GM10847 (cell line): ENCODE results near the gene GIN1.

Experiments used
- POLR2A ChIP-seq: IDR thresholded peaks from 2 replicates; pipeline ENCODE4 v1.6.1; 2011; ENCODE audit not compliant: insufficient read length; ENCODE audit errors: extremely low read depth

The GIN1 gene

DNA sequence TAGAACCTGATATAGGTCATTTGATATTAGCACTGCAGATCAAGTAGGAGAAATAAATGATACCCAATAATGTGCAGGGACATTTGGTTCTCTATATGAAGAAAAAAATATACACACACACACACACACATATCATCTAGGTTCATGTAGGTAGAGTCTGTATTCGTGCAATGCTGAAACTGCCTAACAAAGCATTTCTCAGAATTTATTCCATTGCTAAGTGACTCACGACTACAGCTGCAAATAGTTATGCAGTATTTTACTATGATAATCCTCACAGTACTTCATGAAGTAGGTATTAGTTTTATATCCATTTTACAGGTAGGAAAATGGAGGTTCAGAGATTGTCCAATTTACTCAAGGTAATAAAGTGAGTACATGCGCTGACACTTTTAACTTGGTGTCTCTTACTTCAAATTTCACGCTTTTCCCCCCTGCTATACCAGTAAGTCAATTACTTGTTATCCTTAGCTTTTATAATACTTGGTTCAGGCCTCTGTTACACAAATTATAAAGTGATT lies 2.4 kb downstream of the GIN1 start:
- no peak for TF ChIP-seq POLR2A

GRCh38 chr5:103114440-103114839 lies 5.5 kb downstream of the GIN1 start:
- no peak for TF ChIP-seq POLR2A

- no peak for TF ChIP-seq POLR2A
These were observed 7.0 kb downstream of the GIN1 start for GRCh38 chr5:103112910-103113309.

DNA sequence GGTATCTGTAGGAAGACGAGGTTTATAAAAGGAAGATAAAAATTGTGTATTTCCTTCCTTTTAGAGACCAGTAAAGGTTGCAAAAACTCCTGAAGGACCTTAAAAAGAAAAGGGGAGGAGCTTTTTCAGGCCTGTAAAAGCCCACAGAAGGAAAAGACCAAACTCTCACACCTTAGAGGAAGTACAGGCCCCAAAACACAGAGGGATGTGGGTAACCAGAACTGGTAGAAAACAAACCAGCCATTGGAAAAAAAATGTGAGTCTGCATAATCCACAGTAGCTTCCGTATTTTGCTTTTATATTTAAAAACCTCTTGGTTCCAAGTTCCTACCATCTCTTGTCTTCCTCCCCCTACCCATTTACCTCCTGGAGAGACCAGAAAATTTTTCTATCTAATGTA lies 8.5 kb downstream of the GIN1 start:
- no peak for TF ChIP-seq POLR2A

DNA sequence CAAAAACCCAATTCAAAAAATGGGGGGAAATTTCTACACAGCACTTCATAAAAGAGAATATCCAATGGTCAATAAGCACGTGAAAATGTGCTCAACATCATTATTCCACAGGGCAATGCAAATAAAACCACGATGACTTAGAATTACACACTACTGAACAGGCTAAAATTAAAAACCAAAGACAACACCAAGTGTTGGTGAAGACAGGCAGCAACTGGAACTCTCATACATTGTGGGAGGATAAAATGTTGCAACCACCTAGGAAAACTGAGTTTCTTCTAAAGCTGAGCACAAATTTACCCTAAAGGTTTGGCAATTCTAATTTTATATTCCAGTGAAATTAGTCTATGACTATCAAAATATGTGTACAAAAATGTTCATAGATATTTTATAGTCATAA lies 9.5 kb downstream of the GIN1 start:
- no peak for TF ChIP-seq POLR2A

GRCh38 chr5:103109277-103109676 lies 10.7 kb downstream of the GIN1 start:
- TF ChIP-seq POLR2A: no peak

DNA sequence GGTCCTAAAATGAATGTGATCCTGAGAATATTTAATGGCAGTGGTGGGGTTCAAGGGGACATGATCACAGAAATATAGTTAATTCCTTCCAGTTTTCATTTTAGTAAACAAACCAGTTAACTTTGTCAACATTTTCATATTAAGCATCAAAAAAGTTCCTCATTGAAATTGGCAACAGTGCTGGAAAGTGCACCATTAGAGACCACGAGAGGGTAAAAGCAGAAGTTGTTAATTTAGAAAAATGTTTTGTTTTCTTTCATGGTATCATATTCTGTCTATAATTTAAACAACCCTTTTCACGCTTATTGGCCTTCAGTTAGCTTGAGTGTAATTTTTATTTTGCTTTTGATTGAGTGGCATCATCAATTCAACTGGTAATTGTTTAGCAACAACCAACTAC lies 11.9 kb downstream of the GIN1 start:
- no peak for TF ChIP-seq POLR2A

DNA sequence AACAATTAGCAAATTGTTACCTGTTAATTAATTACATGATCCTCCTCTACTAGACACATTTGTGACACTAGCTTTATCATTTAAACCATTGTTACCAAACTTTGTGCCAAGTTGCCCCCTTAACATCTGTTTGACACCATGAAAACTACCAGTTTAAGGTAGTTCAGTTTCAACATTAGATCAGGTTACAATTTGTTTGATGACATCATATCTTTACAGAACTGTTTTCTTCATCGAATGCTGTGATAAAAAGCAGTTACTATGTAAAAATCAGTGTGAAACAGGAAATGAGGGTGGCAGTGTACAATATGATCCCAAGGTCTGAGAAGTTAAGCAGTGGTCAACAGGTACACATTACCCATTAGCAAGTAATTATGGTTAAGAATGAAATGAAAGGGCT lies 17.7 kb downstream of the GIN1 start:
- TF ChIP-seq POLR2A: no peak

DNA sequence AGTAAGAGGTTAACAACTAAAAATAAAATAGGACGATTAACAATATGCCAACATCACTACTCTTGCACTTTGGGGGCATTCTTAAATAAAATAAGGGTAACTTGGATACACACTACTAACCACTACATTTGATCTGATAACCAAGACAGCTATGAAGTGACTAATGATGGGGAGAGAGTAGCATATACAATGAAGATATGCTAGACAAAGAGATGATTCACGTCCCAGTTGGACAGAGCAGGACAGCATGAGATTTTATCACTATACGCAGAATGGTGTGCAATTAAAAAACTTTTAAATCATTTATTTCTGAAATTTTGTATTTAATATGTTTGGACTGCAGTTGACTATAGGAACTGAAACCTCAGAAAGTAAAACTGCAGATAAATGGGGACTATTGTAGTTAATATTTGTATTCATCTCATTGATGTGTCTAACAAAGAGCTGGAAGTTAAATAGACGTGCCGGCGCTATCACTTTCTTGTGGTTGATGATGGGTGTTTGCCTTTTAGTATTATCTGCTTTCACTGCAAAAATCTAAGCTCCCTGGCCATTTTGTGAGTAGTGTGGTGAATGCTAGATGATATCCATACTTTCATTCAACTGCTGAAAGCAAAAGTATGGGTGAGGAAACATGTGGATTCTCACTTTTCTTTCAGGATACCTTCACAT lies 18.7 kb downstream of the GIN1 start:
- no peak for TF ChIP-seq POLR2A

- TF ChIP-seq POLR2A: no peak
These were observed 20.9 kb downstream of the GIN1 start for GRCh38 chr5:103098993-103099392.

DNA sequence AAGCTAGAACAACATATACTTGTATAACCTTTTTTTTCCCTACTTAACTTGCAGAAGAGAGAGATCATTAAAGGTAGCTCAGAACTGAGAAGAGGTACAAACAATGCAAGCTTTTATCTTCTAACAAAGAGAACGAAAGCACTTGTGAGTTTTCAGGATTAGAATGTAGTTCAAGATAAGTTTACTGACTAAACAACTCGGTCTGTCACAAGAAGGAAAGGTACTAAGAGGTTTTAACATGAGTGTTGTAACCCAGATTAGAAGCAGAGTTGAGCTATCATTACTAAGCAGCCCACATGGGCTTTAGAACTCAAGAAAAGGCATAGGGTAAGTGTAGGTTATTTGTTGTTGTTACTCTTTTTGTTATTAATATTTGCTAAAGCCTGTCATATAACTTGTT lies 25.2 kb downstream of the GIN1 start:
- TF ChIP-seq POLR2A: no peak

DNA sequence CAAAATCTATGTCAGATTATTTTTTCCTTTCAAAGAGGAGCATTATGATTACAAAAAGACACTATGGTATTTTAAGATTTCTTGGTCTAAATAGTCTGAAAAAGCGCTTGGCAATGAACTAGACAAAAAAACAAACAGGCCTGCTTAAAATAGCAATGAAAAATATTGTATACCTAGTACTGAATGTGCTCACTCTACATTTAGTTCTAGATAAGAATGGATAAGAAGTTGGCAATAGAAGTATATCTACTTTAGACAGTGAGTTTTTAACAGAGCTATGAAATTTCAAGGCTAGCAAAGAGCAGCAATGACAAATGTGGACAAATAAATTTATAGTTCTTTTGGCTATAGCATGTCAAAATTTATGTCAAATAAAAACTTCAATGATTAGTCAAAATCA lies 26.2 kb downstream of the GIN1 start:
- TF ChIP-seq POLR2A: no peak

DNA sequence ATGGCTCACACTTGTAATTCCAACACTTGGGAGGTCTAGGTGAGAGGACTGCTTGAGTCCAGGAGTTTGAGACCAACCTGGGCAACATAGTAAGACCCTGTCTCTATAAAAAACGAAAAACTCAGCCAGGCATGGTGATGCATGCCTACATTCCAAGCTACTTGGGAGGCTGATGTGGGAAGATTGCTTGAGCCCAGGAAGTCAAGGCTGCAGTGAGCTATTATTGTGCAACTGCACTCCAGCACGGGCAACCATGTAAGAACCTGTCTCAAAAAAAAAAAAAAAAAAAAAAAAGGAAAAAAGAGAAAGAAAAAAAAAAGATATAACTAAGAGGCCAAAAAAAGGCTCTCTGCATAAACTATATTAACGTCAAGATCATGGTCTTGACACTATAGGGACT lies 27.3 kb downstream of the GIN1 start:
- no peak for TF ChIP-seq POLR2A

DNA sequence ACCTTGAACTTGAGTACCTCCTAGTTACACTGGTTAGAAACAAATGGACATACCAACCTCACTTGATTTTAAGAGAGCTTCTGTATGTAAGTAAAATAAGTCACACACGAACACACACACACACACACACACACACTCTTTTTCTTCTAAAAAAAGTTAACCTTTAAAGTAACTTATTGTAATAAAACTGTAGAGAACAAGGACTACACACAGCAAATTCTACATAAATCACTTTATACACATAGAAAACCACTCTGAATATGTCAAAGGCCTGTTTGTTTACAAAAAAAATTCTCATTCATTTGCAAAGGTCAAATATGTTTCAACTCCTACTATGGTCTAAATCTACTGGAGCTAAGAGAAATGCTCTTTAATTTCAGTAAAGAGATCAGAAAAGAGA lies 29.1 kb downstream of the GIN1 start:
- TF ChIP-seq POLR2A: no peak

DNA sequence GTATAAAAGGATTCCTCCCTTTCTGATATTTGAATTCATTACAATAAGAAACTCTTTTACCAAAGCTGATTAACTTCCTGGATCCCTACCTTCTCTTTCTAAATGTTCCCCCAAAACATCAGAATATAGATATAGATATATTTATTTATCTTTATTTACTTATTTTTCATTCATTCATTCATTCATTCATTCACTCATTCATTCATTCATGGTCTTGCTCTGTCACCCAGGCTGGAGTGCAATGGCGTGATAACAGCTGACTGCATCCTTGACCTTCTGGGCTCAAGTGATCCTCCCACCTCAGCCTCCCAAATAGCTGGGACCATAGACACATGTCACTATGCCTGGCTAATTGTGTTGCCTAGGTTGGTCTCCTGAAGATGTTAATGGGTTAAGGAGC lies 30.7 kb downstream of the GIN1 start:
- no peak for TF ChIP-seq POLR2A

DNA sequence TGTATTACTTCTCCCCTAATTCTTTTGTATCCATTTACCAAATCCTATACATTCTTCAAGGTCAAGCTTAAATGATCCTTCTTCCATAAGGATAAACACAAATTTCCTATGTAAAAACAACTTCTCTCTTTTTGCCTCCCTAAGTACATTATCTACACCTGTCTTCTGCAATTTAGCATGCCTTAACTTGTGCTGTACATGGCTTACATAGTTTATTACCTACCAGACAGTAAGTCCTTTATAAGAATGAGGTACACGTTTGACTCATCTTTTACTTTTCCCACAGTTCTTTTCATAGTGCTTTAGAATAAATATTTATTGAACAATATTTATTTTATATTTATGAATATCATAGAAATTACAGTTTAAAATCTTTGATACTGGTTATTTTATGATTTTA lies 33.4 kb downstream of the GIN1 start:
- TF ChIP-seq POLR2A: no peak

DNA sequence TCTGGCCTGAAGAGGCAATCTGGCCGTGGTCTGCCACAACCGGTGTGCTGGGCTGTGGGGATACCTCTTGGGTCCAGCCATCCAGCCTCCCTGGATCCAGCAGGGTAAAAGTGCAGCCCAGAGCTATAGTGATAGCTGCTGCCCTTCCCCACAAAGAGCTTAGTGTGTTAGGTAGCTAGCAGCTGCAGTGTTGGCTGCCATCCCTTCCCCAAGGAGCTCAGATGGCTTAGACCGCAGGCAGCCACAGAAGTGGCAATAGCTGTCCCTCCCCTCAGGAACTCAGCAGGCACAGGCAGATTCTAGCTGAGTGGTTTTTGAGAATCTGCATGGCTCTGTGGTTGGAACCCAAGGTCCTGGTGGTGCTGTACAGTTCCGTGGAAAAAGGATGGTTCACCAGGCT lies 40.1 kb downstream of the GIN1 start:
- no peak for TF ChIP-seq POLR2A
